ENCODE measurements around the gene LRRK2. TPM values are rescaled to one million over a fixed set of nuclear protein-coding genes. Genes with fewer than 3 reads are reported as not detected.

LRRK2 gene
- total RNA-seq, 1 donor from 2014 or later, result 28.7 TPM

- DNase-seq (ENCODE audit: low spot score), result no peak
Observed at GRCh38 chr12:40405419-40405818, 180.6 kb downstream of the LRRK2 start.

Other genes starting within 250 kb of the LRRK2 start
- gene SLC2A13, start 118.9 kb upstream of the LRRK2 start, total RNA-seq, result 11.1 TPM

All from mucosa of gallbladder (tissue), 1 donor.